Ishikawa (cell line): ENCODE data around the gene PRSS27.

ENCODE experiments used
- CEBPB ChIP-seq: IDR thresholded peaks from 2 replicates; pipeline ENCODE4 v1.6.1; 2012
- CREB1 ChIP-seq: IDR thresholded peaks from 2 replicates; pipeline ENCODE4 v1.6.1; 2012; ENCODE audit warnings: low read depth
- EGR1 ChIP-seq: IDR thresholded peaks from 2 replicates; pipeline ENCODE4 v1.6.1; 2012
- EP300 ChIP-seq: IDR thresholded peaks from 2 replicates; pipeline ENCODE4 v1.6.1; 2012; ENCODE audit warnings: borderline replicate concordance
- FOXM1 ChIP-seq: IDR thresholded peaks from 2 replicates; pipeline ENCODE4 v1.6.1; 2012; ENCODE audit warnings: low read depth, borderline replicate concordance
- NFIC ChIP-seq: IDR thresholded peaks from 2 replicates; pipeline ENCODE4 v1.6.1; 2012
- RAD21 ChIP-seq: IDR thresholded peaks from 2 replicates; pipeline ENCODE4 v1.6.1; 2012; ENCODE audit warnings: low read depth
- TAF1 ChIP-seq: IDR thresholded peaks from 2 replicates; pipeline ENCODE4 v1.6.1; 2012; ENCODE audit warnings: low read depth, mild to moderate bottlenecking
- TCF12 ChIP-seq: IDR thresholded peaks from 2 replicates; pipeline ENCODE4 v1.6.1; 2012; ENCODE audit warnings: low read depth
- TEAD4 ChIP-seq: IDR thresholded peaks from 2 replicates; pipeline ENCODE4 v1.6.1; 2012
- YY1 ChIP-seq: IDR thresholded peaks from 2 replicates; pipeline ENCODE4 v1.6.1; 2012; ENCODE audit warnings: low read depth
- ZBTB7A ChIP-seq: IDR thresholded peaks from 2 replicates; pipeline ENCODE4 v1.6.1; 2012; ENCODE audit warnings: low read depth
- TF ChIP-seq, protein P1 (sequence below): IDR thresholded peaks from 2 replicates; pipeline ENCODE4 v1.6.1; 2012; ENCODE audit warnings: low read depth, mild to moderate bottlenecking
- TF ChIP-seq, protein P2 (sequence below): IDR thresholded peaks from 2 replicates; pipeline ENCODE4 v1.6.1; 2012
- TF ChIP-seq, protein P3 (sequence below): IDR thresholded peaks from 2 replicates; pipeline ENCODE4 v1.6.1; 2012

PRSS27 gene

DNA sequence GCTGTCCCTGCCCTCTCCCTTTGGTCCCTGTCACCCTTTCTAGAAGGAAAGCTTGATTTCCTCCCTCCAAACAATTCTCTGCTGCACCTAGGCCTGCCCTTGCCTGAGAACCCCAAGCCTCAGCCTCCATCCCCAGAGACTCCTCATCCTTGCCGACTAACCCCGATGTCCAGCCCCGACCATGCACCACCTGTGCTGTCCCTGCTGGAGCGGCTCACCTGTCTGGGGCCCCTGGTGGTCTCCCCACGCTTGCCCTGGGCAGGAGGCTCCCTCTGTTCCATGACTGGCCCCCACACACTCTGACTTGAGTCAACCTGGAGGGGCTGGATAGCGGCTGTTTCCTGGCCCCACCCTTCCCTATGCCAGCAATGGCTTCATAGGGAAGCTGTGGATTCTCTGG lies 20.5 kb upstream of the PRSS27 start:
- no peak for TF ChIP-seq EP300
- TF ChIP-seq RAD21: no peak
- no peak for TF ChIP-seq CREB1
- no peak for TF ChIP-seq NFIC
- TF ChIP-seq, protein P1, sequence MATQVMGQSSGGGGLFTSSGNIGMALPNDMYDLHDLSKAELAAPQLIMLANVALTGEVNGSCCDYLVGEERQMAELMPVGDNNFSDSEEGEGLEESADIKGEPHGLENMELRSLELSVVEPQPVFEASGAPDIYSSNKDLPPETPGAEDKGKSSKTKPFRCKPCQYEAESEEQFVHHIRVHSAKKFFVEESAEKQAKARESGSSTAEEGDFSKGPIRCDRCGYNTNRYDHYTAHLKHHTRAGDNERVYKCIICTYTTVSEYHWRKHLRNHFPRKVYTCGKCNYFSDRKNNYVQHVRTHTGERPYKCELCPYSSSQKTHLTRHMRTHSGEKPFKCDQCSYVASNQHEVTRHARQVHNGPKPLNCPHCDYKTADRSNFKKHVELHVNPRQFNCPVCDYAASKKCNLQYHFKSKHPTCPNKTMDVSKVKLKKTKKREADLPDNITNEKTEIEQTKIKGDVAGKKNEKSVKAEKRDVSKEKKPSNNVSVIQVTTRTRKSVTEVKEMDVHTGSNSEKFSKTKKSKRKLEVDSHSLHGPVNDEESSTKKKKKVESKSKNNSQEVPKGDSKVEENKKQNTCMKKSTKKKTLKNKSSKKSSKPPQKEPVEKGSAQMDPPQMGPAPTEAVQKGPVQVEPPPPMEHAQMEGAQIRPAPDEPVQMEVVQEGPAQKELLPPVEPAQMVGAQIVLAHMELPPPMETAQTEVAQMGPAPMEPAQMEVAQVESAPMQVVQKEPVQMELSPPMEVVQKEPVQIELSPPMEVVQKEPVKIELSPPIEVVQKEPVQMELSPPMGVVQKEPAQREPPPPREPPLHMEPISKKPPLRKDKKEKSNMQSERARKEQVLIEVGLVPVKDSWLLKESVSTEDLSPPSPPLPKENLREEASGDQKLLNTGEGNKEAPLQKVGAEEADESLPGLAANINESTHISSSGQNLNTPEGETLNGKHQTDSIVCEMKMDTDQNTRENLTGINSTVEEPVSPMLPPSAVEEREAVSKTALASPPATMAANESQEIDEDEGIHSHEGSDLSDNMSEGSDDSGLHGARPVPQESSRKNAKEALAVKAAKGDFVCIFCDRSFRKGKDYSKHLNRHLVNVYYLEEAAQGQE: no peak
- TF ChIP-seq CEBPB: no peak
- TF ChIP-seq TAF1: no peak
- no peak for TF ChIP-seq ZBTB7A
- TF ChIP-seq TCF12: no peak

DNA sequence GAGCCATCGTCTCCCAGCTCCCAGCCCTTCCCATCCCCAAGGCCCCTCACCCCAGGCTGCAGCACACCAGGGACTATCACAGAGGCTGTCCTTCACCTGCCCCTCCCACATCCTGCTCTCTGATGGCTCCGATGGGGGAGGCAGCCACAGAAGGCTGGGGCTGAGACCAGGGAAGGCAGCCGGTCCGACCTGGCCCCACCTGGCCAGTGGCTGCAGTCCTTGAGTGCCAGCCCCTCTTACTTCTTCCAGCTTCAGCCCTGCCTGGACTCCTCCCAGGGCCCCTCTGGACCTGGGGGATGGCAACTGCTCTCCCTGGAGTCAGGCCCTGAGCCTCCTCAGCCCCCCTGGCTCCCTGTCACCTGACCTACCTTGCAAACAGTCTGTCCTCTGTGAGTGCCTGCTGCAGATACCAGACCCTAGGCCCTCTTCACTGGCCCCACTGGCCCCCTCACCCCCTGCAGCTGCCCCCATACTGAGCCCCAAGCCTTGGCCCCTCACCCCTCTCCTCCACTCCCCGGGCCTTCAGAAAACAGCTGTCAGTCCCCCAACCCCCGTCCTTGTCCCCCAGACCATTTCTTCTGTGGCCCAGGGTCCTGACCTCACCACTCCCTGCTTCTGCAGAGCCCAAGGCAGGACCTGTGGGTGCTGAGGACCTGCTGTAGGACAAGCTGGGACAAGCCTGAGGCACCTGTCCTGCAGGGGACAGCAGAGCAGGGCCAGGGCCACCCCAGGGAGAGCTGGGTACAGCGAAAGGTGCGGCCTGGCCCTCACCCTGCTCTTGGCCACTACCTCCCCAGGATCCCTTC lies 19.8 kb upstream of the PRSS27 start:
- TF ChIP-seq TAF1 (no peak), TCF12 (no peak), YY1 (no peak), RAD21 (no peak), ZBTB7A (no peak), FOXM1 (no peak), EGR1 (no peak), EP300 (no peak), CREB1 (no peak), TEAD4 (no peak), NFIC (no peak), CEBPB (no peak)
- TF ChIP-seq, protein P2, sequence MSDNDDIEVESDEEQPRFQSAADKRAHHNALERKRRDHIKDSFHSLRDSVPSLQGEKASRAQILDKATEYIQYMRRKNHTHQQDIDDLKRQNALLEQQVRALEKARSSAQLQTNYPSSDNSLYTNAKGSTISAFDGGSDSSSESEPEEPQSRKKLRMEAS: no peak
- TF ChIP-seq, protein P3, sequence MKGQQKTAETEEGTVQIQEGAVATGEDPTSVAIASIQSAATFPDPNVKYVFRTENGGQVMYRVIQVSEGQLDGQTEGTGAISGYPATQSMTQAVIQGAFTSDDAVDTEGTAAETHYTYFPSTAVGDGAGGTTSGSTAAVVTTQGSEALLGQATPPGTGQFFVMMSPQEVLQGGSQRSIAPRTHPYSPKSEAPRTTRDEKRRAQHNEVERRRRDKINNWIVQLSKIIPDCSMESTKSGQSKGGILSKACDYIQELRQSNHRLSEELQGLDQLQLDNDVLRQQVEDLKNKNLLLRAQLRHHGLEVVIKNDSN: no peak
- TF ChIP-seq, protein P1: no peak

DNA sequence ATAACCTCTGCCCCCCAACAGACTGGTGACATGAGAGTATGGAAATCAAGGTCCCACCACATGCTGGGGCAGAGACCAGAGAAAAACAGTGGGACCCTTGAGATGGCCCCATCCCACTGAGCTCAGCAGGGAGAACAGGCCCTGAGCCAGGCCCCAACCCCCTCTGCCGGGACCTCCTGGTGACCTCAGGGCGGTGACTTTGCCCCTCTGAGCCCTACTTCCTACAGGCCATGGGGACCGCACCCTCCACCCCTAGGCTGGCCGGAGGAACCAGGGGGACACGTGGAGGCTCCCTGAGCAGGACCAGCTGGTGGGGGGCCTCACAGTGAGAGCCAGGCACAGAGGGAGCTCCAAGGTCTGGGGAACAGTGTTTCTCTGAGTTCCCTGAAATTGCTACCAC lies 18.6 kb upstream of the PRSS27 start:
- TF ChIP-seq EP300 (no peak), EGR1 (no peak), NFIC (no peak), ZBTB7A (no peak), YY1 (no peak), FOXM1 (no peak), TCF12 (no peak), TAF1 (no peak), CREB1 (no peak), TEAD4 (no peak), CEBPB (no peak), RAD21 (no peak)
- TF ChIP-seq, protein P2: no peak
- TF ChIP-seq, protein P1: no peak
- TF ChIP-seq, protein P3: no peak

DNA sequence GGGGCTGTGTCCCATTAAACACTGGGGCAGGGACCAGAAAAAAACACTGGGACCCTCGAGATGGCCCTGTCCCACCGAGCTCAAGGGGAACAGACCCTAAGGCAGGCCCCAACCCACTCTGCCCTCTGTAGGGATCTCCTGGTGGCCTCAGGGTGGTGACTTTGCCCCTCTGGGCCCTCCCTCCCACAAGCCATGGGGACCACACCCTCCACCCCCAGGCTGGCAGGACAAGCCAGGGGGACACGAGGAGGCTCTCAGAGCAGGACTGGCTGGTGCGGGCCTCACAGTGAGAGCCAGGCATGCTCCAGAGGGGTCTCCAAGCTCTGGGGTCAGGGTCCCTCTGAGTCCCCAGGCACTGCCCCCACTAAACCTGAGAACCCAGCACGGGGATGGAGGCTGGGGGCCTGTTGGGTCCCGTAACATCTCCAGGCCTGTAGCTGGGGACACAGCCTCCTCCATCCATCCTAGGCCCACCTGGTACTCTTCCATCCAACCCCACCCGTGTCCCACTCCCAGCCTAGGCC lies 17.9 kb upstream of the PRSS27 start:
- no peak for TF ChIP-seq TEAD4
- TF ChIP-seq YY1: no peak
- TF ChIP-seq FOXM1: no peak
- no peak for TF ChIP-seq TCF12
- no peak for TF ChIP-seq TAF1
- TF ChIP-seq, protein P1: no peak
- TF ChIP-seq, protein P3: no peak
- no peak for TF ChIP-seq NFIC
- TF ChIP-seq, protein P2: no peak
- no peak for TF ChIP-seq CREB1
- TF ChIP-seq ZBTB7A: no peak
- no peak for TF ChIP-seq RAD21
- TF ChIP-seq EP300: no peak
- TF ChIP-seq EGR1: no peak
- TF ChIP-seq CEBPB: no peak
